Cortex of kidney (tissue), 1 donor: ENCODE measurements around the gene RPH3AL.
"Not testable (repeated sequence)": the region's sequence is repeated elsewhere in the genome, so short reads cannot be mapped to it uniquely, and the experiment has no call there.

Experiments
- DNase-seq: peaks from one replicate; lab custom pipeline; 2025; lab: John Stamatoyannopoulos, UW

Gene RPH3AL

GRCh38 chr17:260944-261343, 91.7 kb downstream of the RPH3AL start:
- no peak for DNase-seq

- no peak for DNase-seq
Observed at GRCh38 chr17:260031-260791, 92.4 kb downstream of the RPH3AL start.

GRCh38 chr17:259341-259976, 93.1 kb downstream of the RPH3AL start:
- no peak for DNase-seq

DNA sequence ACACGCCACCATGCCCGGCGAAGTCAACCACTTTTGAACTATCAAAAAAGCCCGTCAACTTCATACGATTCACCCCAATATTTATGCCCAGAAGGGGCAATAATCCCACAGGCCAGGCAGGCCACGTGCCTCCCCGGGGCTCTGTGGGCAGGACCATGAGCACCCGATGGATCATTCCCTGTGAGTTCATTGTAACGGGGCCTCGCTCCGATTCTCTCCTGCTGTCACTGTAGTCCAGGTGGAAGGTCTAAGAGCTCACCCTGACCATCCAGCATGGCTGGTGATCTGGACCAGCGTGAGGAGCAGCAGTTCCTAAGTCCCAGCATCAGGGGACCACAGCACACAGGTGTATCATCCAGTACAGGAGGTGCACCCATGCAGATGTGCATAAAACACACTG, 93.7 kb downstream of the RPH3AL start:
- no peak for DNase-seq

- no peak for DNase-seq
Observed at GRCh38 chr17:258045-258734, 94.4 kb downstream of the RPH3AL start.

- no peak for DNase-seq
Observed at GRCh38 chr17:253091-253846, 99.3 kb downstream of the RPH3AL start.

GRCh38 chr17:252456-252855, 100.2 kb downstream of the RPH3AL start:
- DNase-seq: no peak

GRCh38 chr17:251531-251930, 101.1 kb downstream of the RPH3AL start:
- no peak for DNase-seq

DNA sequence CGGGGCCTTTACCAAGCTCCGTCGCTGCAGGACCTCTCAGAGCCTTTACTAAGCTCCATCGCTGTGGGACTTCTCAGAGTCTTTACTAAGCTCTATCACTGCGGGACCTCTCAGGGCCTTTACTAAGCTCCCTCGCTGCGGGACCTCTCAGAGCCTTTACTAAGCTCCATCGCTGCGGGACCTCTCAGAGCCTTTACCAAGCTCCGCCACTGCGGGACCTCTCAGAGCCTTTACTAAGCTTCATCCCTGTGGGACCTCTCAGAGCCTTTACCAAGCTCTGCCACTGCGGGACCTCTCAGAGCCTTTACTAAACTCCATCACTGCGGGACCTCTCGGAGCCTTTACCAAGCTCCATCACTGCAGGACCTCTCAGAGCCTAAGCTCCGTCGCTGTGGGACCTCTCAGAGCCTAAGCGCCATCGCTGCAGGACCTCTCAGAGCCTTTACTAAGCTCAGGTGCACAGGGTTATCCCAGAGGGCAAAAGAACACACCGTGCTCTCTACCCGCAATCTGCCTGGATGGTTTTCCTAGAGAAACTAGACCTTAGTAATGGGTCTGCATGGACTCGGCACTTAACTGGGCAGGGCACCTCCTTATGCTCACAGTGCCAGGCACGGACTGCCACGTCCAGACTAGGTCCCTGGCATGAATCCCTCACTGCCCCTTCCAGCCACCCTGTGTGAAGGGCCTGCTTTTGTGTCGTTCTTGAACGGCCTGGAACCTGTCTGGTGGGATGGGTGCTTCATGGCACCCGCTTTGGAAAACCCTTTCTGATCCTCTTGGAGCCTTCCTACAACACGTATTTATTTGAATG, 101.9 kb downstream of the RPH3AL start:
- DNase-seq: no peak

- DNase-seq: no peak
Observed at GRCh38 chr17:249236-249993, 103.2 kb downstream of the RPH3AL start.

DNA sequence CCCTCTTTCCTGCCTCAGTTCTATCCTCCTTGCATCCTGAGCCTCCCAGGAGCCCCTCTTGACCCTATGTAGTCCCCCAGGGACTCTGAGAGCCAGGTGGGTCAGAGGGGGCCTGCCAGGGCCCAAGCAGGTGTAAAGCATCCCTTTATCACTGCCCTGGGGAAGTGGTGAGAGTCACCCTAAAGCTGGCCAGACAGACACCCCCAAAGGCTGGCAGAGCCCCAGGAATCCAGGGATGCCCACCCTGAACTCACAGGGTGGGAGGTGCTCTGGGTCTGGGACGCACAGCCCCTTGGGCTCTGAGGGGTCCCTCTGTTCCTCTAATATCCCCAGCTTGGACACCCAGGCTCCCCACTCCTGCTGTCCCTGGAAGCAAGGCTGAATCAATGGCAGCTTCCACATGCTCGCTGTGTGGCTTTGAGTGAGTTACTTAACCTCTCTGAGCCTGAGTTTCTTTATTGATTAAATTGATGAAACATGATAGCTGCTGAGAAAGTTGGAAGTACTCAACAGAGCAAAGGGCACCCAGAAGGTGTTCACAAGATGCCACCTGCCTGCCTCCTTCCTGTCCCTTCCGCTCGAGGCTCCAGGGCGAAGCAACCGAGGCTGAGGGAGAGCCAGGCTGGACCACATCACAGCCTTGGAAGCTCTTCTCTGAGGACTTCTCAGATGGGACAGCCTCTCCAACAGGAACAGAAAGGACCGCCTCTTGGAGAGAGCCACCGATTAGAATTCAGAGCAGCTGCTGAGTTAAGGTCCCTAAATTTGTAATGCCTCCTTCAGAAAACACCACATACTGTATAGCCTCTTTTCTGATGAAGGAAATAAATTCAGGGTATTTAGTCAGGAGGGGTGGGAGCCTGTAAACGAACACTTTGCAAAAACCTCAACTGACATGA, 104.0 kb downstream of the RPH3AL start:
- DNase-seq: no peak

DNA sequence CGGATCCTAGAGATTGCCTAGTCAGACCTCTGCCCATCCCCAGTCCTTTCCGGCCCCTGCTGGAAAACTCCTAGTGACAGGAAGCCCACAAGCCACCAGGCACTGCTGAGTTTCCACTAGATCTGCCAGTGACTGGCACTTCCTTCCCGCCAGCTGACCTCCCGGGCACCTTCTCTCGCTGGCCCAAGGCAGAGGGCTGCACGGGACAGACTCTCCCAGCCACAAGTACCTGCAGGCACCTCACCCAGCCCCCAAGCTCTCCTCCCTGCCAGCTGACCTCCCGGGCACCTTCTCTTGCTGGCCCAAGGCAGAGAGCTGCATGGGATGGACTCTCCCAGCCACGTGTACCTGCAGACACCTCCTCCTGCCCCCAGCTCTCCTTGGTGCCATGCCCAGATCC, 104.8 kb downstream of the RPH3AL start:
- DNase-seq: no peak

- no peak for DNase-seq
Observed at GRCh38 chr17:246851-247421, 105.7 kb downstream of the RPH3AL start.

- DNase-seq: no peak
Observed at GRCh38 chr17:246226-246625, 106.4 kb downstream of the RPH3AL start.

GRCh38 chr17:245611-246010, 107.0 kb downstream of the RPH3AL start:
- no peak for DNase-seq

DNA sequence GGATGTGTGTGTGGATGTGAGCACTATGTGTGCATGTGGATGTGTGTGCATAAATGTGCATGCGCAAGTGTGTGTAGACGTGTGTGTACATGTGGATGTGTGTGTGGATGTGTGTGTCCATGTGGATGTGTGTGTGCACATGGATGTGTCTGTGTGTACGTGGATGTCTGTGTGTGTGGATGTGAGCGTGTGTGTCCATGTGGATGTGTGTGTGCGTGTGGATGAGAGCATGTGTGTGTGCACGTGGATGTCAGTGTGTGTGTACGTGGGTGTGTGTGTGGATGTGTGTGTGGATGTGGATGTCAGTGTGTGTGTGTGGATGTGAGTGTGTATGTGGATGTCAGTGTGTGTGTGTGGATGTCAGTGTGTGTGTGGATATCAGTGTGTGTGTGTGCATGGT, 107.6 kb downstream of the RPH3AL start:
- no peak for DNase-seq

GRCh38 chr17:243924-244323, 108.7 kb downstream of the RPH3AL start:
- not testable (repeated sequence) for DNase-seq

GRCh38 chr17:238964-239259, 113.7 kb downstream of the RPH3AL start:
- DNase-seq: no peak
